Retina (tissue), 1 donor: ENCODE results near the gene PHF10.

ENCODE experiments used
- DNase-seq: peaks from one replicate; pipeline ENCODE4 v3.0.0-alpha.2; 2016

Gene PHF10

DNA sequence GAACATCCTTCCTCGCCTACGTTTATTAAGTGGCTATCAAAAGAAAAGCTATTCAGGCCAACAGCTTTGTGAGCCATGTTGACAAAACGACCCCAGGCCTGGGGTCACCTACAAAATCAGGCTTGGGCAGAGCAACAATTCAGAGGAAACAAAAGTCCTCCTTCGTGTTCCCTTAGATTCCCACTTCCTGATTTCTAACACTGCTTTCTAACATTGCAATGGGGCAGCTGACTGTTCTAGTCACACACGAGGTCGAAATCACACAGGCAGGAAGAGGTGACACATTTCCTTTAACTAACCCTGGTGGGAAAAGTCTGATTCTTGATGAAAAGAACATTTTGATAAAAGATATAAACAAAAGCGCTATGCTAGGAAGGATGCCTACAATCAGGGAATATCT is 54.4 kb downstream of the PHF10 start:
- DNase-seq, result no peak

DNA sequence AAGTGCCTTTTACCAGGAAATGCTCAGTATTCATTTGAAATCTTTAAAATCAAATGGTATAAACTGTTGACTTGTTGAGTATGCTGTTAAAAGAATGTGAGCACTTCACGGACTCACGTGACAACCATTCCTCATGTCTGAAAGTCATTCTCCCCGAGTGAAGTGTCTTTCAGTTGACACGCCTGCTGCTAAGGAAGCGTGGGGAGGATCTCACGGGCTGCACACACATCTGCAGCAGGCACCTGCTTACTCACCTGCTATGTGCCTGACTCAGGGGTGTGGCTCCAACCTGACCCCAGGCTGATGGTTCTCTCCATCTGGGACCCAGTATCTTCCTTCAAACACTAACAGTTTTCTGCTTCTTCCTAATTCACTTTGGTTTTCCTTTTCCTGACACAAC is 55.2 kb downstream of the PHF10 start:
- no peak for DNase-seq

DNA sequence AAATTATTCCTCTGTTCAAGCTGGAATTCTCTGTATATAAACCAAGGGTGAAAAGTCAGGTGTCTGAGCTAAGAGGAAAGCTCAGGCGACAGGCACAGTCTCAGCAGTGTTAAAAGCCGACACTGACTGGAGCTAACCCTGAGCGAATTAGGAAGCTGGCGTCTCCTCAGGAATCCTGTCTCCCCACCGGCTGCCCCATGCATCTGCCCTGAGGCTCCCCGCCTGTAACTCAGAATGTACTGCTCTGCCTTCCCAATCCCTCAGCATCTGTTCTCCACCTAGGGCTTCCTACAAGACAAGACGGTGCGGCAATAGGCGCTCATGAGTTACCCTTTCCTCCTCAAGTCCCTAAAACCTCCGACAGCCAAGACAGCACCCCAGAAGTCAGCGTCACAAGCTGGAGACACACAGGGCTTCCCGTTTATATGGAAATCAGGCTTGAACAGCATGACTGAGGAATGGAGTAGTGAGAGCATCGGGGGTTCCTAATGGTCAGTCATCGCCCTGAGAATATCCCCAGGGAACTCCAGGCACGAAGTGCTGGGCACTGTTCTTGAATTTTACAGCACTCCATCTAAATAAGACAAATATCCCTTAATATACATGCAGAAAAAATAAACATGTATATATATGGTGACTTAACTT is 56.0 kb downstream of the PHF10 start:
- no peak for DNase-seq

DNA sequence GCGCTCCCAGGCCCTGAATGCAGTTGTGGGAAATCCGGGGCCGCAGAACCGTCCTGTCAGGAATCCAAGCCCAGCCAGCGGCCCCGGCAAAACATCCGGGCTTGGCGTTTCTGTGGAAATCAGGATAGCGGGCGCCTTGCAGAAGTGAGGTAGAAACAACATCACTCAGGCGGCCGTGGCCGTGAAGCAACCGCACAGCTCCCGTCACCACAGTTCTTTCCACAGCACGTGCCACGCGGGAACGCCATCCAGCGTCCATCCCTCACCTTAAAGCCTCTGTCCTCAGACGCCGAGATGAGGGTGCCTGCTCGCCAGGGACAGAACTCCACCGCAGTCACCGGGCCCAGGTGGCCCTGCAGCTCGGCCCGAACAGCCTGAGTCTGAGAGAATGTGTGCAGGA is 56.6 kb downstream of the PHF10 start:
- no peak for DNase-seq

DNA sequence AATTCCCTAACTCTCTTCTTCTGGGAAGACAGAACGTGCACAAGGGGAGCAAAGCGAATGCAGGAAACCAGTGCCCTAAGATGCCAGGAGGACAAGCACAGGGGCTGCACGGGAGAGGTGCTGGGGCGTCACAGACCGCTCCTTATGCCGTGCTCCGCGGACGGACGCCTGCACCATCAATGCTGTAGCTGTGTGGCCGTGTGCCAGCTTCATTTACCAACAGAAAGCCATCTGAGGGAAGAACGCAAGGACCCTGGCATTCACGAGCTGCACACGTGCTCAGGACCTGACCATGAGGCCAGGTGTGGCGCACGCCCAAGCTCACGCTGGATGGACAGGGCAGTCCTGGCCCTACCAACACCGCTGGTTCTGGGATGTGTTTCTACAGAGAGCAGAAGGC is 57.9 kb downstream of the PHF10 start:
- DNase-seq, result no peak

DNA sequence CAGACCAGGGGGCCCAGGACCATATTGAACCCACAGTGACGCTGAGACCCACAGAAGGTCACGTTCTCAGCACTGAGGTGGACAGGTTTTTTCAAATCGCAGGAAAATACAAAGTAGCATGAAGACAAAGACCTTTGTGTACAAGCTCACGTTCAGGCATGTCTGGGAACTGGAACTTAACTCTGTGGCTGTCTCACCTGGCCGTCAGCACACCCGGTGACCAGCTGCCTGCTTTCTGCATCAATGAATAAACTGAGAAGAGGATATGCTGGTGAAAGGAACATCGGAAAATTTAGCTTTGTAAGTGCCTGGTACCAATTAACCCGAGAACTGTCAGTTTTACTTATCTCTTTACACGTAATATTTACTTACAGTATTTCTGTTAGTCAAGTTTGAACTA is 59.0 kb downstream of the PHF10 start:
- DNase-seq, result no peak

DNA sequence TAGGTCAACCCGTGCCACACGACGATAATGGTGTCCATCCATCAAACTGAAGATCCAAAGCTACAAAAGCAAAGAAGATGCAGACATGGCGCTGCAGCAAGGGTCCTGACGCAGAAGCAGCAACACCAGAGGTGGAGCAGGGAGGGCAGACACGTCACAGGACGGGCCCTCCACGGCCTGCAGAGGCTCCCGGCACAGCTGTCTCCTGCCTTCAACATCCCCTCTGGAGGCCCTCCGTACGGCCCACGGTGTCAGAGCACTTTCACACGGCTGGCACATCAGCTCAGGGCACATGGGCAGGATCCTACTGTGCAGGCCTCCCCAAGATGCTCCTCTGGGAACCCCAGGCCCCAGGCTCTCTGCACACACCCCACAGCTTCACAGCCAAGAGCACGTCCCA is 60.1 kb downstream of the PHF10 start:
- no peak for DNase-seq

DNA sequence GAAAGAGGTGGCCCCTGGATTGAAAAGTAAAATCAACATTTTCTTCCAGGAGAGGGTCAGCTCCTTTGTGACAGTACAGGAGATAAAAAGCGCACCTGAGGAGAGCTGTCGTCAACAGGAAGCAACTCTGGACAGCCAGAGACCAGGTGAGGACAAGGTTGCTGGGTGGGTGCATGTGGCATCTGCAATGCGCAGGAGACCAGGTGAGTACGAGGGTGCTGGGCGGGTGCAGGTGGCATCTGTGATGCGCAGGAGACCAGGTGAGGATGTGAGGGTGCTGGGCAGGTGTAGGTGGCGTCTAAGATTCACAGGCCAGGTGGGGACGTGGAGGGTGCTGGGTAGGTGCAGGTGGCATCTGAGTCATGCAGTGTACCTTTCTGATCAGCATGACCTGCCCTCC is 60.8 kb downstream of the PHF10 start:
- DNase-seq, result no peak

DNA sequence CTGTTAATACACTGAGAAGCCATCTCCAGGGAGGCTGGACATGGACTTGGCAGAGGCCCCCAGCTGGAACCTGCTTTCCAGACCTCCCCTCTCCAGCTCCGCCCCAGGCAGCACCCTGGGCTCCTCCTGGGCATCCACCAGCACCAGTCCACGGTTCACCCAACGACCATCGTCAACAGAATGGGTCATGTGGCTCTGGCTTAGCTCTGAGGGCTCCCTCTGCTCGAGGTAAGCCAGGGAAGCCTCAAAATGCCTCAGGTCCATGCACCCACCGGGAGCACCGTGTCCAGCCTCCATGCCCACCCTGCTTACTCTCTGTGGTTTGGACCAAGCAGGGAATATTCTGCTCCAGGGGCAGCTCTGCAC is 62.9 kb downstream of the PHF10 start:
- DNase-seq, result no peak

DNA sequence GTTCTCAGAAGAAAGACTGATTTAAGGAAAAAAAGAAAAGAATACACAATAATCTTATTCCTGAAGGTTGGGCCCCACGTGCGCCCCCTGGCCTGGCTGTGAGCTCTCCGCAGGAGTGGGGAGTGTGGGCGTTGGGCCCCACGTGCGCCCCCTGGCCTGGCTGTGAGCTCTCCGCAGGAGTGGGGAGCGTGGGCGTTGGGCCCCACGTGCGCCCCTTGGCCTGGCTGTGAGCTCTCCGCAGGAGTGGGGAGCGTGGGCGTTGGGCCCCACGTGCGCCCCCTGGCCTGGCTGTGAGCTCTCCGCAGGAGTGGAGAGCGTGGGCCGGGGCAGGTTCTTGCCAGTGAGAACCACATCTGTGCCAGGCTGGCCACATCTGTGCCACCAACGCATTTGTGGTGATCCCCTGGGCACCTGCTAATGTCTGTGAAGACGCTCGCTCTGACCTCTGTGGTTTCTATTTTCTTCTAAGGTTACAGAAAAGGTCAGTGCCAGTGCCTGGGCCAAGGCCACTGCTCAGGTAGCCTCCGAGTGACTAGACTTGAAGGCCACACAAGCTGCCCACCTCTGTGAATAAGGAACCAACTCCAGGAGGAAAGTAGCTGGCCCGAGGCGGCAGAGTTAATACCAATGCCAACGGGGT is 63.4 kb downstream of the PHF10 start:
- DNase-seq, result no peak

DNA sequence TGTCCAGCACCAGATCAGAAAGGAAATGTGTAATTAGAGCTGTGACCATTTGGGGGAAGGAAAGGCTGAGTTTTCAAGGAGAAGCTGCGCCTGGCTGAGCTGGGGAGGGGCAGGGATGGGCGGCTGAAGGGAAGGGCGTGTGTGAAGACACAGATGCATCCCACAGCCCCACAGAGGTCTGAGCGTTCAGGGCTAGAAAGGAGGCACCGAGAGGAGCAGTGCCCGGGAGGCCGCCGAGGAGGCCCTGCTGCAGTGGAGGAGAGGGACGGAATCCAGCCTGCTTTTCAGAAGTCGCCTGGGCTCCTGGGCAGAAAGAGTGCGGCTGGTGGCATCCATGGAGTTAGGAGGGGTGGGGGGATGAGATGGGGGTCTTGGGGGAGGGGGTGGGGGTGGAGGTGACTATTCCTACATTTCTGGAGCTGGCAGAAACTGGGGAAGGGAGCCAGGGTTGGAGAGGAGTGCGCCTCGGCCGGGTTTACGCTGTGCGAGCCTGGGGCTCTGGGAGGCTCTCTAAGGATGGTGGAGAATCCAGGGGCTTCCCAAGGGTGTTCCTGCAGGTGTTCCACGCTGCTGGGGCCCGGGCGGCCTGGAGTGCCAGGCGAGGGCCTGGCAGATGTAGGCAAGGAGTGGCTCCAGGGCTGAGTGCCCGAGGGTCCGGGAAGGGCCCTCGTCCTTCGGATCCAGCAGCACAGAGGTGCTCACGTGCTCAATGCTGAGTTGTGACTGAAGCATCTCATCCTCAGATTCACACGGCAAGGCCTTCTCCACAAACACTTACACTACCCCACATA is 64.3 kb downstream of the PHF10 start:
- no peak for DNase-seq

DNA sequence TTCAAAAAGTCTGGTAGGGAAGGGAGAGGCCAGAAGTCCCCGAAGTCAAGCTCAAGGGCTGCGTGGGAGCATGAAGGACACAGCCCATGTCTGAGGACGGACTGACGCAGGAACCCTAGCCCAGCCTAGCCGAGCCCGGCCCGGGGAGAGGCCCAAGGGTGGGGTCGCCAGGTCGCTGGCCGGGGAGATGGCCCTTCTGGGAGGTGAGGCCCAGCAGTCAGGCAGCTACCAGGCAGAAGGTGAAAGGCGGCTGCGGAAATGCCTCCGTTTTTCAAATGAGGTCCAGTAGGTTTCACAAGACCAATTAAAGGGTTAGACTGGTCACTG is 67.1 kb downstream of the PHF10 start:
- no peak for DNase-seq

DNA sequence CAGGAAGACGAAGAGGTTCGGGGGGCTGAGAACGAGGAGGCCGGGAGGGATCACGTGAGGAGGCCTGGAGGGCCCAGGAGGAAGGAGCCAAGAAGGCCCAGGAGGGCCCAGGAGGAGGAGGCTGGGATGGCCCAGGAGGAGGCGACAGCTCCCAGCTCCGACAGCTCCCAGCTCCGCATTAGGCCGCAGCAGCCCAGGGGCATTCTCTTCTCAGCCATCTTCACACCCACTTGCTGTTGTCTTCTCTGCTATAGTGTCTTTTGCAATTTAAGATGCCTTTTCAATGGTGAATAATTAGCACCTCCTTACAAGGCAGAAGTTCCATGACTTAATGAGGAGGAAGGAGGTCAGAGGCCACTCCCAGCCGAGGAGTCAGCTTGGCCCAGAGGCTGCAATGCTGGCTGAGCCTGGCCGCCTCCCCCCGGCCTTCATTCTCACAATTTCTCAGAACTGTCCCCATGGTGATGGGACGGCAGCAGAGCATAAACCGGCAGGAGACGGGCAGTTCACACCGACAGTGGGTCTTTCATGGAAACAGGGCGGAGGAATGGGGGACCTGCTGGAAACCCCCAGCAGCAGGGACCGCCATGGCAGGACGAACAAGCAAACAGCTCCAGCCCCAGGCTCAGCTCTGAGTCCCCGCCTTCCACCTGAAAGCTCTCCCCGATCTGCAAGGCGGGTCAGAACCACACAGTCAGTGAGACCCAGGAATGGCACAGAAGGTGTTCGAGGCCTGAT is 67.6 kb downstream of the PHF10 start:
- DNase-seq, result no peak

DNA sequence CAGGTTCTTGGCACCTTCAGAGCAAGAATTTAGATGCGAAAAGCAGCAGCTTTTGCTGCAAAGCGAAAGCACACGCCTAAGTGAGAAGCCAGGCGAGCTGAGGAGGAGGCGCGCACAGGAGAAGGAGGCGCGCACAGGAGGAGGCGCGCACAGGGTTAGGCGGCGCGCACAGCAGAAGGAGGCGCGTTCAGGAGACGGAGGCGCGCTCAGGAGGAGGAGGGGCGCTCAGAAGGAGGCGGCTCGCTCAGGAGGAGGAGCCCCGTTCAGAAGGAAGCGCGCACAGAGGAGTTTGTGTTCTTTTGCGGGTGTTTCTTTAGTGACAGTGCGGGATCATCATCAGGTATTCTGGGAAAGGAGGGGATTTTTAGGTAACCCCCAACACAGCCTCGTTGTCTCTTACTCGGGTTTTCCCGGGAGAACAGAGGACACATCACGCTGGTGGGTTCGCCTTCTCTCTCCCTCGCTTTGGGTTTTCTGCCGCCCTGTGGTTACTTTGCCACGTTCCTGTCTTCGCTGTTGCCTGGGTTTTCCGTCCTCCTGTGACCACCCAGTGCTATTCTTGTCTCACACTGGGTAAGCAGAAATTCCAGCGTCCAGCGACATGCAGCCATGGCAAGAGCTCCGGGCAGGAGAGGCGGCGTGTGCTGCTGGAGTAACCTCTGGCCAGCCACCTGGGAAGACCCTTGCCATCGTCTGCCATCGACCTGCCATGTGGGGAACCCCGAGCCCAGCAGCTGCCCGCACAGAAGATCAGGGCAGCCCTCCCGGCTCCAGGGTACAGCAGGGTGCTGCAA is 69.5 kb downstream of the PHF10 start:
- peak; percentile 90 for DNase-seq
